Ovary (tissue), 3 donors: ENCODE data around the gene SIGLEC11.

ENCODE experiments used
- POLR2A ChIP-seq: fragments of 450-650 bp; IDR thresholded peaks from one replicate; pipeline ENCODE4 v1.6.1; 2017; ENCODE audit warnings: antibody characterized with exemption, mild to moderate bottlenecking, moderate library complexity
- TF ChIP-seq, protein P1 (sequence below), 3 donors: fragments of 450-650 bp in 2 of 3; fragments of 200-600 bp in 1 of 3; IDR thresholded peaks; one replicate each; pipeline versions ENCODE4 v1.5.1 to v1.8.0; 2016 to 2022; ENCODE audit warnings: antibody characterized with exemption in 3 of 3, mild to moderate bottlenecking in 1 of 3
- donor health status: DM: no; HTN: no; CAD: no.

DNA sequence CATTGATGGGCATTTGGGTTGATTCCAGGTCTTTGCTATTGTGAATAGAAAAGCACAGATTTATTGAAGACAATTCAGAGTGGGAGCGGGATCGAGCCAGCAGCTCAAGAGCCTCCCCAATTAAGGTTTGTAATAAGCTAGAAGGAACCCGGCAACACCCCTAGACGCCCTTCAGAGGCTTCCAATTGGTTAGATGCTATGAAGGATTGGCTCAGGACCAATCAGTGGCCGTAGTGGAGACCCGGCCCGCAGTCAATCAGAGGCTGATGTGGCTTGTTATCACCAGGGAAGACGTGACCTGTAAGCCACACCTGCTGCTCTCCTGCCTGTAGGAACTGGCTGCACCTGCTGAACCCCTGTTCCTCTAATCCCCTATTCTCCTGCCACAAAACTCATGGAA lies 14.6 kb downstream of the SIGLEC11 start:
- TF ChIP-seq, protein P1, sequence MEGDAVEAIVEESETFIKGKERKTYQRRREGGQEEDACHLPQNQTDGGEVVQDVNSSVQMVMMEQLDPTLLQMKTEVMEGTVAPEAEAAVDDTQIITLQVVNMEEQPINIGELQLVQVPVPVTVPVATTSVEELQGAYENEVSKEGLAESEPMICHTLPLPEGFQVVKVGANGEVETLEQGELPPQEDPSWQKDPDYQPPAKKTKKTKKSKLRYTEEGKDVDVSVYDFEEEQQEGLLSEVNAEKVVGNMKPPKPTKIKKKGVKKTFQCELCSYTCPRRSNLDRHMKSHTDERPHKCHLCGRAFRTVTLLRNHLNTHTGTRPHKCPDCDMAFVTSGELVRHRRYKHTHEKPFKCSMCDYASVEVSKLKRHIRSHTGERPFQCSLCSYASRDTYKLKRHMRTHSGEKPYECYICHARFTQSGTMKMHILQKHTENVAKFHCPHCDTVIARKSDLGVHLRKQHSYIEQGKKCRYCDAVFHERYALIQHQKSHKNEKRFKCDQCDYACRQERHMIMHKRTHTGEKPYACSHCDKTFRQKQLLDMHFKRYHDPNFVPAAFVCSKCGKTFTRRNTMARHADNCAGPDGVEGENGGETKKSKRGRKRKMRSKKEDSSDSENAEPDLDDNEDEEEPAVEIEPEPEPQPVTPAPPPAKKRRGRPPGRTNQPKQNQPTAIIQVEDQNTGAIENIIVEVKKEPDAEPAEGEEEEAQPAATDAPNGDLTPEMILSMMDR (IDR thresholded peaks at IDR 0.05): no peak
- TF ChIP-seq POLR2A: no peak
